HepG2 (cell line): ENCODE results near the gene TIPIN. TPM values are rescaled to one million over a fixed set of nuclear protein-coding genes. Genes with fewer than 3 reads are reported as not detected.

Experiments
- ELF4 ChIP-seq: sonication (generic); formaldehyde crosslinking; IDR thresholded peaks from 2 replicates; pipeline ENCODE4 v1.5.0; 2020; ENCODE audit warnings: missing genetic modification reagents, mild to moderate bottlenecking, moderate library complexity, borderline replicate concordance
- KAT2B ChIP-seq: fragments of 150-350 bp; IDR thresholded peaks from 2 replicates; pipeline ENCODE4 v1.6.1; 2014; ENCODE audit warnings: low read depth, low read length, borderline replicate concordance
- MXD3 ChIP-seq: IDR thresholded peaks from 2 replicates; pipeline ENCODE4 v1.6.1; 2016; ENCODE audit warnings: mild to moderate bottlenecking, missing biosample characterization, missing genetic modification reagents
- NFAT5 ChIP-seq: sonication (generic); formaldehyde crosslinking; IDR thresholded peaks from 2 replicates; pipeline ENCODE4 v1.4.0; 2020; ENCODE audit warnings: missing genetic modification reagents
- RARA ChIP-seq: IDR thresholded peaks from 2 replicates; pipeline ENCODE4 v1.6.1; 2016; ENCODE audit warnings: missing genetic modification reagents, missing compliant biosample characterization
- ZBTB40 ChIP-seq, 2 experiments: fragments of 450-650 bp in 1 of 2; sonication (generic) in 1 of 2; formaldehyde crosslinking in 1 of 2; IDR thresholded peaks; 2 replicates each; pipeline versions ENCODE4 v1.6.1 to v1.8.0; 2016 to 2022; ENCODE audit warnings: antibody characterized with exemption in 1 of 2, mild to moderate bottlenecking in 1 of 2, missing genetic modification reagents in 1 of 2
- ZNF121 ChIP-seq: sonication (generic); formaldehyde crosslinking; IDR thresholded peaks from 2 replicates; pipeline ENCODE4 v1.5.0; 2020; ENCODE audit warnings: mild to moderate bottlenecking, missing genetic modification reagents
- ZNF24 ChIP-seq: fragments of 450-650 bp; IDR thresholded peaks from 2 replicates; pipeline ENCODE4 v1.6.1; 2017; ENCODE audit warnings: antibody characterized with exemption, mild to moderate bottlenecking
- ZNF460 ChIP-seq: sonication (generic); formaldehyde crosslinking; IDR thresholded peaks from 2 replicates; pipeline ENCODE4 v1.5.1; 2020; ENCODE audit warnings: missing genetic modification reagents, mild to moderate bottlenecking, borderline replicate concordance
- ZNF597 ChIP-seq: sonication (generic); formaldehyde crosslinking; IDR thresholded peaks from 2 replicates; pipeline ENCODE4 v1.5.0; 2020; ENCODE audit warnings: missing genetic modification reagents
- ZNF782 ChIP-seq: sonication (generic); formaldehyde crosslinking; IDR thresholded peaks from 2 replicates; pipeline ENCODE4 v1.4.0; 2020; ENCODE audit warnings: missing genetic modification reagents, mild to moderate bottlenecking, borderline replicate concordance
- polyA plus RNA-seq, 8 experiments: library from polyadenylated mRNA; depleted of rRNA in 3 of 8; stranded (reverse) in 7 of 8; unstranded in 1 of 8; fragments of >200 nt; fragmentation: Illumina TruSeq in 4 of 8; extraction: Trizol in 4 of 8; gene quantifications; 2 replicates each; pipeline versions ENCODE4 v1.2.1 to v1.2.3, GENCODE V29; 2011 to 2016; ENCODE audit warnings: low read depth in 4 of 8, missing spikeins in 1 of 8, mixed read lengths in 1 of 8; ENCODE audit not compliant: insufficient read depth in 1 of 8
- total RNA-seq, 5 experiments: library from RNA; depleted of rRNA; stranded (reverse); fragments of >200 nt; fragmentation: Illumina TruSeq; extraction: Trizol; gene quantifications; 2 replicates each; pipeline ENCODE4 v1.2.3, GENCODE V29; 2016; ENCODE audit warnings: low read depth in 1 of 5

TIPIN gene
- total and polyA plus RNA-seq, 2 of the 13 experiments (the other 11 are each of a cell fraction or from before 2014, with no cell fraction given) = 2.7 to 28.6 TPM

- TF ChIP-seq ZBTB40 (IDR thresholded peaks at IDR 0.05) (no peak), ZBTB40 (CRISPR knock-in tag; IDR thresholded peaks at IDR 0.05) (peak; percentile 87), ZNF782 (CRISPR knock-in tag) (peak; percentile 92), ZNF460 (CRISPR knock-in tag) (no peak; the same call in 1 of the 2 replicates), ELF4 (CRISPR knock-in tag) (0 out of 2 replicates have a peak, but pooled peaks have one; percentile 28), RARA (CRISPR knock-in tag) (no peak), NFAT5 (CRISPR knock-in tag) (peak; percentile 32; the same call in 1 of the 2 replicates), ZNF24 (no peak), KAT2B (no peak), ZNF121 (CRISPR knock-in tag) (0 out of 2 replicates have a peak, but pooled peaks have one; percentile 41), MXD3 (CRISPR knock-in tag) (peak; percentile 36), ZNF597 (CRISPR knock-in tag) (no peak)
These were observed at the start of gene TIPIN (continued) for GRCh38 chr15:66356359-66357236.
